Adrenal gland (tissue), 5 donors: Measurements from ENCODE around the gene HAUS7.

Source experiments
- POLR2A ChIP-seq, 2 donors: fragments of 450-650 bp; IDR thresholded peaks; one replicate each; pipeline ENCODE4 v1.6.1; 2017; ENCODE audit warnings: antibody characterized with exemption in 2 of 2, mild to moderate bottlenecking in 2 of 2, moderate library complexity in 1 of 2
- TF ChIP-seq, protein P1 (sequence below), 6 experiments: fragments of 450-650 bp in 4 of 6; fragments of 200-600 bp in 2 of 6; sonication (generic) in 1 of 6; IDR thresholded peaks; 1 replicate in 5 of 6; 2 replicates in 1 of 6; pipeline versions ENCODE4 v1.5.1 to v1.8.0; 2016 to 2021; ENCODE audit warnings: antibody characterized with exemption in 6 of 6, mild to moderate bottlenecking in 2 of 6, moderate library complexity in 1 of 6
- donor health status: DM: no; HTN: no; CAD: no.

DNA sequence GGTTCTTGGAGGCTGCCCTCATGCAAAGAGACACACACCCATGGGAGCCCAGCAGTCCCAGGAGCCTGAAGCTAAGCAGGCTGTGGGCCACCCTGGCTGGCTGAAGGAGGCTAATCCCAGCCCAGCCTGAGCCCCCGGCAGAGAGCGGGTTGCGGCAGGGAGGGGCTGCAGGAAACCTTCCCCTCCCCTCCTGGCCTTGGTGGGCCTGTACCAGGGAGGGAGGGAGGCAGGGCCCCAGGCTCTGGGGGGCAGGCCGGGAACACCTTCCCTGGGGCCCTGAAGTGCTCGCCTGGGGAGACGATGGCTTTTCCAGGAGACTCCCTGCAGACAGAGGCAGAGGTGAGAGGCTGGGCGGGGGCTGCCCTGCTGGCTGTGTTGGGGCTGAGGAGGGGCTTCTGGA, 28.1 kb upstream of the HAUS7 start:
- TF ChIP-seq, protein P1, sequence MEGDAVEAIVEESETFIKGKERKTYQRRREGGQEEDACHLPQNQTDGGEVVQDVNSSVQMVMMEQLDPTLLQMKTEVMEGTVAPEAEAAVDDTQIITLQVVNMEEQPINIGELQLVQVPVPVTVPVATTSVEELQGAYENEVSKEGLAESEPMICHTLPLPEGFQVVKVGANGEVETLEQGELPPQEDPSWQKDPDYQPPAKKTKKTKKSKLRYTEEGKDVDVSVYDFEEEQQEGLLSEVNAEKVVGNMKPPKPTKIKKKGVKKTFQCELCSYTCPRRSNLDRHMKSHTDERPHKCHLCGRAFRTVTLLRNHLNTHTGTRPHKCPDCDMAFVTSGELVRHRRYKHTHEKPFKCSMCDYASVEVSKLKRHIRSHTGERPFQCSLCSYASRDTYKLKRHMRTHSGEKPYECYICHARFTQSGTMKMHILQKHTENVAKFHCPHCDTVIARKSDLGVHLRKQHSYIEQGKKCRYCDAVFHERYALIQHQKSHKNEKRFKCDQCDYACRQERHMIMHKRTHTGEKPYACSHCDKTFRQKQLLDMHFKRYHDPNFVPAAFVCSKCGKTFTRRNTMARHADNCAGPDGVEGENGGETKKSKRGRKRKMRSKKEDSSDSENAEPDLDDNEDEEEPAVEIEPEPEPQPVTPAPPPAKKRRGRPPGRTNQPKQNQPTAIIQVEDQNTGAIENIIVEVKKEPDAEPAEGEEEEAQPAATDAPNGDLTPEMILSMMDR (IDR thresholded peaks at IDR 0.05) = no peak
- TF ChIP-seq POLR2A (IDR thresholded peaks at IDR 0.05) = no peak
